IMR-90 (cell line): Measurements from ENCODE around the gene OXCT2.

Source experiments
- MXI1 ChIP-seq: IDR thresholded peaks from 2 replicates; pipeline ENCODE4 v1.6.1; 2012; ENCODE audit warnings: low read depth, mild to moderate bottlenecking, low read length, moderate library complexity, borderline replicate concordance
- NFE2L2 ChIP-seq: fragments of 150-350 bp; IDR thresholded peaks from 2 replicates; pipeline ENCODE4 v1.6.1; 2016; ENCODE audit warnings: low read depth, mild to moderate bottlenecking, low read length
- SMC3 ChIP-seq: fragments of 150-350 bp; IDR thresholded peaks from 2 replicates; pipeline ENCODE4 v1.6.1; 2016; ENCODE audit warnings: low read depth, mild to moderate bottlenecking, antibody characterized with exemption, low read length, moderate library complexity
- TF ChIP-seq, protein P1 (sequence below): fragments of 150-350 bp; IDR thresholded peaks from 2 replicates; pipeline ENCODE4 v1.6.1; 2017; ENCODE audit warnings: mild to moderate bottlenecking, antibody characterized with exemption, low read length, low read depth
- TF ChIP-seq, protein P2 (sequence below): conservative IDR thresholded peaks from 2 replicates; pipeline ENCODE4 v1.5.1; 2012; ENCODE audit warnings: mild to moderate bottlenecking, low read depth, low read length, improper control_type of control experiment

- no peak for TF ChIP-seq NFE2L2
- TF ChIP-seq SMC3: no peak
- TF ChIP-seq, protein P1, sequence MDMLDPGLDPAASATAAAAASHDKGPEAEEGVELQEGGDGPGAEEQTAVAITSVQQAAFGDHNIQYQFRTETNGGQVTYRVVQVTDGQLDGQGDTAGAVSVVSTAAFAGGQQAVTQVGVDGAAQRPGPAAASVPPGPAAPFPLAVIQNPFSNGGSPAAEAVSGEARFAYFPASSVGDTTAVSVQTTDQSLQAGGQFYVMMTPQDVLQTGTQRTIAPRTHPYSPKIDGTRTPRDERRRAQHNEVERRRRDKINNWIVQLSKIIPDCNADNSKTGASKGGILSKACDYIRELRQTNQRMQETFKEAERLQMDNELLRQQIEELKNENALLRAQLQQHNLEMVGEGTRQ: no peak
- TF ChIP-seq, protein P2, sequence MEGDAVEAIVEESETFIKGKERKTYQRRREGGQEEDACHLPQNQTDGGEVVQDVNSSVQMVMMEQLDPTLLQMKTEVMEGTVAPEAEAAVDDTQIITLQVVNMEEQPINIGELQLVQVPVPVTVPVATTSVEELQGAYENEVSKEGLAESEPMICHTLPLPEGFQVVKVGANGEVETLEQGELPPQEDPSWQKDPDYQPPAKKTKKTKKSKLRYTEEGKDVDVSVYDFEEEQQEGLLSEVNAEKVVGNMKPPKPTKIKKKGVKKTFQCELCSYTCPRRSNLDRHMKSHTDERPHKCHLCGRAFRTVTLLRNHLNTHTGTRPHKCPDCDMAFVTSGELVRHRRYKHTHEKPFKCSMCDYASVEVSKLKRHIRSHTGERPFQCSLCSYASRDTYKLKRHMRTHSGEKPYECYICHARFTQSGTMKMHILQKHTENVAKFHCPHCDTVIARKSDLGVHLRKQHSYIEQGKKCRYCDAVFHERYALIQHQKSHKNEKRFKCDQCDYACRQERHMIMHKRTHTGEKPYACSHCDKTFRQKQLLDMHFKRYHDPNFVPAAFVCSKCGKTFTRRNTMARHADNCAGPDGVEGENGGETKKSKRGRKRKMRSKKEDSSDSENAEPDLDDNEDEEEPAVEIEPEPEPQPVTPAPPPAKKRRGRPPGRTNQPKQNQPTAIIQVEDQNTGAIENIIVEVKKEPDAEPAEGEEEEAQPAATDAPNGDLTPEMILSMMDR: no peak
- TF ChIP-seq MXI1: no peak
Observed at GRCh38 chr1:39787468-39787867, 16.3 kb upstream of the OXCT2 start.
